ENCODE results near the gene HOXC5. TPM values are rescaled to one million over a fixed set of nuclear protein-coding genes. Genes with fewer than 3 reads are reported as not detected.
A peak's percentile ranks its signal among the peaks of the same experiment; 100 is the strongest.

HOXC5 gene
- total RNA-seq, 1 experiment from 2014 or later, result not detected

DNA sequence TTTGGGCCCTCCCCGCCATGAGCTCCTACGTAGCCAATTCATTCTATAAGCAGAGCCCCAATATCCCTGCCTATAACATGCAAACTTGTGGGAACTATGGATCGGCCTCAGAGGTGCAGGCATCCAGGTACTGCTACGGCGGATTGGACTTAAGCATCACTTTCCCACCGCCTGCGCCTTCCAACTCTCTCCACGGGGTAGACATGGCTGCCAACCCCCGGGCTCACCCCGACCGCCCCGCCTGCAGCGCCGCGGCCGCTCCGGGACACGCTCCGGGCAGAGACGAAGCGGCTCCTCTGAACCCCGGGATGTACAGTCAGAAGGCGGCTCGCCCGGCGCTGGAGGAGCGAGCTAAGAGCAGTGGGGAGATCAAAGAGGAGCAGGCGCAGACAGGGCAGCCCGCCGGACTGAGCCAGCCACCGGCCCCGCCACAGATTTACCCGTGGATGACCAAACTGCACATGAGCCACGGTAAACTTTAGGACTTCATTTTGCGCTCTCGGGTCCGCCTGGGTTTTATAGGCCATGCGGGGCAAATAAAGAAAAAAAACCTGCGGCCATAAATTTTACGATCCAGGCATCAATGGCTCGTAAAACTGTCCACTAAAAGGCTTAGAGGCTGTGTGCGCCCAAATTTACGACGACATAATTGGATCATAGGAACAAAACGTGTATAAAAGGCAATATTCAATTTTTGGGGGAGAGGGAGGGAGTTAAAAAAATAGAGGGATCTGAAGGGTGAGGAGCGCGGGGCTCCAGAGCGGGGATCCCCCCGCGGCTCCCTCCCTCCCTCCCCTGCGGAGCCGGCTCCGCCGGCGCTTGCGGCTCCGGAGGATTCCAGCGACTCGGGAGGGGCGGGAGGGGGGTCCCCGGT, 493 bp downstream of the HOXC5 start:
- no peak overlapping the region for H3K4me2 ChIP-seq (ENCODE audit: insufficient read depth, insufficient read length, low read length)
- H3K27ac Mint-ChIP-seq, result no peak overlapping the region

More for the DNA sequence above, 493 bp downstream of the HOXC5 start:
- Histone ChIP-seq H3K79me1 (ENCODE audit: insufficient read depth, low read depth, low read length, poor library complexity, severe bottlenecking) (no peaks in the 10 kb centered on the region), H3K56ac (ENCODE audit: insufficient read length, low read depth, low read length) (no peak overlapping the region), H4K20me1 (ENCODE audit: control insufficient read depth, insufficient read depth, insufficient read length) (no peaks in the 10 kb centered on the region), H4K5ac (ENCODE audit: insufficient read length, low read depth, low read length) (no peak overlapping the region), H3K27ac (ENCODE audit: insufficient read length, low read depth, low read length) (no peak overlapping the region), H3K4me1 (ENCODE audit: insufficient read depth, low read length) (no peaks in the 10 kb centered on the region), H3K14ac (ENCODE audit: insufficient read depth, low read length) (no peak overlapping the region), H2AK5ac (ENCODE audit: insufficient read length, low read length) (no peak overlapping the region), H4K91ac (ENCODE audit: insufficient read length, low read depth, low read length) (no peak overlapping the region), H3K27me3 (ENCODE audit: insufficient read depth, low read length) (peaks cover 97% of the 10 kb centered on the region), H3K18ac (ENCODE audit: insufficient read length, low read depth, low read length) (no peak overlapping the region), H3K23me2 (ENCODE audit: insufficient read length, low read depth, low read length, poor library complexity, severe bottlenecking) (no peaks in the 10 kb centered on the region), H4K8ac (replicated peaks; ENCODE audit: insufficient read length, low read depth, low read length) (no peak overlapping the region), H2BK20ac (ENCODE audit: low read depth, low read length, poor library complexity, severe bottlenecking) (no peak overlapping the region), H3K4ac (ENCODE audit: low read depth, low read length) (no peak overlapping the region), H3K9me3 (ENCODE audit: control insufficient read depth, low read depth, low read length) (no peaks in the 10 kb centered on the region), H3T11ph (ENCODE audit: low read length) (no peak overlapping the region), H3K9ac (ENCODE audit: extremely low read depth, insufficient read length, low read length) (no peak overlapping the region), H3K79me2 (ENCODE audit: insufficient read depth, low read length) (no peaks in the 10 kb centered on the region), H2BK120ac (ENCODE audit: low read depth, low read length, poor library complexity, severe bottlenecking) (no peak overlapping the region), H2BK5ac (ENCODE audit: insufficient read length, low read length) (no peak overlapping the region), H2AFZ (ENCODE audit: low read length) (no peak overlapping the region), H2BK12ac (ENCODE audit: insufficient read length, low read depth, low read length) (no peak overlapping the region), H3K23ac (ENCODE audit: insufficient read length, low read depth, low read length) (no peak overlapping the region), H2BK15ac (ENCODE audit: low read depth, low read length) (no peak overlapping the region)
- peaks cover 17 to 25% of the 10 kb centered on the region in 2 experiments for H3K4me1 Mint-ChIP-seq
- no peak for DNase-seq
- peaks cover 0 to 7% (median 0%) of the 10 kb centered on the region in 3 experiments; a peak in 2 of 7 replicates for H3K36me3 Mint-ChIP-seq (ENCODE audit: insufficient read depth in 1 of 3, low read depth in 3 of 3)
- H3K9me3 Mint-ChIP-seq, result peaks cover 2 to 9% of the 10 kb centered on the region in 2 experiments; a peak in 3 of 5 replicates
- WGBS (ENCODE audit: extremely low coverage, insufficient read length, low lambda C conversion rate), result no CpG with 5 or more reads among the region's 61 CpGs
- peak overlapping the region in 1 of 2 experiments; percentile 56; a peak in 2 of 5 replicates for H3K4me3 Mint-ChIP-seq
- H3K27me3 Mint-ChIP-seq (ENCODE audit: low read depth), result peaks cover 99% of the 10 kb centered on the region
- TF ChIP-seq, protein P1, sequence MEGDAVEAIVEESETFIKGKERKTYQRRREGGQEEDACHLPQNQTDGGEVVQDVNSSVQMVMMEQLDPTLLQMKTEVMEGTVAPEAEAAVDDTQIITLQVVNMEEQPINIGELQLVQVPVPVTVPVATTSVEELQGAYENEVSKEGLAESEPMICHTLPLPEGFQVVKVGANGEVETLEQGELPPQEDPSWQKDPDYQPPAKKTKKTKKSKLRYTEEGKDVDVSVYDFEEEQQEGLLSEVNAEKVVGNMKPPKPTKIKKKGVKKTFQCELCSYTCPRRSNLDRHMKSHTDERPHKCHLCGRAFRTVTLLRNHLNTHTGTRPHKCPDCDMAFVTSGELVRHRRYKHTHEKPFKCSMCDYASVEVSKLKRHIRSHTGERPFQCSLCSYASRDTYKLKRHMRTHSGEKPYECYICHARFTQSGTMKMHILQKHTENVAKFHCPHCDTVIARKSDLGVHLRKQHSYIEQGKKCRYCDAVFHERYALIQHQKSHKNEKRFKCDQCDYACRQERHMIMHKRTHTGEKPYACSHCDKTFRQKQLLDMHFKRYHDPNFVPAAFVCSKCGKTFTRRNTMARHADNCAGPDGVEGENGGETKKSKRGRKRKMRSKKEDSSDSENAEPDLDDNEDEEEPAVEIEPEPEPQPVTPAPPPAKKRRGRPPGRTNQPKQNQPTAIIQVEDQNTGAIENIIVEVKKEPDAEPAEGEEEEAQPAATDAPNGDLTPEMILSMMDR (conservative IDR thresholded peaks at IDR 0.05), result no peak
